Measurements from ENCODE around the gene OTP.

Gene OTP

GRCh38 chr5:77637998-77638762, at the start of gene OTP:
Gene OTP (minus strand): TSS chr5:77638713. CDS start chr5:77638549, 164 bp downstream.
- no peak for DNase-seq

DNA sequence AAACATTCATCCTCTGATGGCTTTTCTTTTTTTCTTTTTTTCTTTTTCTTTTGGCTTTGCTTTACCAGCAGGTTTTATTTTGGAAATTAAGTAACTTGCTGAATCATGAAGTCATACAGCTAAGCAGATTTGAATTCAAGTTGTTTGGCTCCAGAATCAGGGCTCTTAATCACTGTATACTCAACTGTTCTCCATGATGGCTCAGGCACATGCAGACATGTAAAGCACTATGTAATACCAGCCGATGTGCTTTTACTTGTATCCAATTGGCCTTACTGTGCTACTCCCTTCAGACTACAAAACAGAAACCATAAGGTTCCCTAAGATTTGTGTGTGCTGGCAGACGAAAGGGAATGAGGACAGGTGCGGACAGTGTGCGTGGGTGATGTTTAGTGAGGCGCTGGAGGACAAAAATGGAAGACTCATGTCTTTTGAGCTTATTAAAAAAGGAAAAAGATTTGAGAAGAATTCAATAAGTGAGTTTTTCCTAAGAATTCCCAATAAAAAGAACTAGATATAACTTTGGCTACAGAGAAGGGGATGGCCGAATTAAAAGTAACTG, 44.7 kb upstream of the OTP start:
- no peak for DNase-seq

- DNase-seq: no peak
Observed at GRCh38 chr5:77670526-77670925, 32.0 kb upstream of the OTP start.

- no peak for DNase-seq
Observed at GRCh38 chr5:77669677-77670076, 31.2 kb upstream of the OTP start.

- DNase-seq: no peak
Observed at GRCh38 chr5:77663090-77663863, 24.8 kb upstream of the OTP start.

- no peak for DNase-seq
Observed at GRCh38 chr5:77662635-77663034, 24.1 kb upstream of the OTP start.

- no peak for DNase-seq
Observed at GRCh38 chr5:77658662-77659061, 20.1 kb upstream of the OTP start.

DNA sequence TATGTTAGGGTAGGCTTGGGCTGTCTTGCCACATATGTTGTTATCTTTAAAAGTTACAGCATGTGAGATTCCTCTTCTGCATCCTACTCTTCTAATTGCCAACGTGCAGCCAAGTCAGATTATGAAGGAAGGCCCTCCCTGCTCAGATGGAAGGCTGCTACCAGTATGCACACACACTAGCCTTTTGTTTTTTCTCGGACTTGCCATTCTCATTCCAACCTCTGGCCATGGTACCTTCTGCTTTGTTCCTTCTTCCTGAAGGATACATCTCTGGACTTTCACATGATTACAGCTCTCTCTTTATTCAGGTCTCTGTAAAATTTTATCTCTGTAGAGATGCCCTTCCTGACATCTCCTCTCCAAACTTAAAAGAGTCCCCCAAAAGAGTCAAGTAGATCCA, 12.8 kb upstream of the OTP start:
- DNase-seq: no peak

DNA sequence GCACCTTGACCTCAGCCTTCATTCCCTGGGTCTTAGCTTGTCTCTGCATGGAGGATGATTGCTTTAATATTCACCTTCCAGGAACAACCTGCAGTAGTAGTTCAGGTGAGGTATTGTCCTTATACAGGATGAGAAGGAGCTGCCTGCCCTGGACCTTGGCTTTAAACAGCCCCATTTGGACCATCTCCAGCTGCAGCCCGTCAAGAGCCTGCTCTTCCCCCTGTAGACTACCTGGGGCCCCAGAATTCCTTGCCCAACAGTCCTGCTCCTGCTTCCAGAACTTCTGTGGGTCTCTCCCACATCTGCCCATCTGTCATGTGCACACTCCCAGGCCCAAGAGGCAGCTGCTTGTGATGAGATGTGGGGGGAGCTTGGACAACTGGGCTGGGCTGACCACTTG, 12.2 kb upstream of the OTP start:
- no peak for DNase-seq

GRCh38 chr5:77649776-77650175, 11.3 kb upstream of the OTP start:
- DNase-seq: no peak

DNA sequence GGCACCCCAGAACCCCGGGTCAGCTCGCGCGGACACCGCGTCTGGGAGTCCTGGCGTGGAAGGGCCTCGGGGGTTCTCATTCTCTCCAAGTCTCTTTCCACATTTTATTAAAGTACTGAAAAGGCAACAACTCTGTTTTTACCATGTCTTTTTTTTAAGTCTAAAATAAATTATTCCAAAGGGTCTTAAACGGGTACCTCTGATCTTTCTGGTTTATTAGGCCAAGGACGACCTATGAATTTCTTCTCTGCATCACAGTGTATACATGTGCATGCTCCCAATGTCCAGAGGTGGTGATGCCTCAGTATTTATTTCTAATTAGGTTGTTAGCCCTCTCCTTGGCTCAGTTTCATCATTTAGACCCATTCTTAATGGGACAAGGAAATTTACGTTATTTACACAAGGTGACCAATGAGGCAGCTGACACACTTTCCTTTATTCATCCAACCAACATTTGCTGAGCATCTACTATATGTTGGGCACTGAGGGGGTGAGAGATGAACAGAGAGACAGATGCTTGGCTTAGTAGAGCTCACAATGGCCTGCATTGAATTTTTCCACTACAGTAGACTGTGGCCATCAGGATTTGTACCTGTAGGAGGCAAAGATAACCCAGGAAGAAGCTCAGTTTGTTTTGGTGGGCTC, 7.6 kb upstream of the OTP start:
- DNase-seq: no peak

- no peak for DNase-seq
Observed at GRCh38 chr5:77645158-77645994, 6.9 kb upstream of the OTP start.

- no peak for DNase-seq
Observed at GRCh38 chr5:77644371-77645157, 6.1 kb upstream of the OTP start.

DNA sequence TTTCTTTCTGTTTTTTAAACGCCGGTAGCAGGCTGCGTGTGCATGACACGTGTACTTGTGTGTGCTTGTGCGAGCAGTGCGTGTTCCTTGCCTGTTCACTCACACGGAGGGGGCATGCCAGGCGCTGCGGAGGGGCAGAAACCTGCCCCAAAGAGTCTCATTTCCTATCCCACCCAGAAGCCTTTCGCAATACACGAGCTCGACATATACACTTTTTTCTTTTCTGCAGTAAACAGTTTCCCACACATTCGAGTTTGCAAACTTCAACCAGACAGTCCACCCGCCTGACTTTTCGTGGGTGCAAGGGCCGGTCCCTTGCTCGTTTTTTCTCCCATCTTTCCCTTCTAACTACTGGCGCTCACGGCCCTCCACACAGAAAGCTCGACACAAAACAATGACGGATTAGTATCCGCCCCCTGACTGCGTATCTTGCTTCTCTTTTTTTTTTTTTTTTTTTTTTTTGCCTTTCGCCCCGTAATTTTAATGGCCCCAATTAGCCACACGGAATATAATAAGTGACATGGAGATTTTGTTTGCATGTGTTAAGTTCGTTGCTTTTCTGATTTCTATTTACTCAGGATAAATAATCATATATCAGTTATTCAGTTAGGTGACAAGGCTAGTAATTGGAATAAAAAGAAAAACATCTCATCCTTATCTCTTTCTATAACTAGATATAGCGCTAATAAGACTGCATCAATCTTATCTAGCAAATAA, 5.3 kb upstream of the OTP start:
- DNase-seq: no peak

DNA sequence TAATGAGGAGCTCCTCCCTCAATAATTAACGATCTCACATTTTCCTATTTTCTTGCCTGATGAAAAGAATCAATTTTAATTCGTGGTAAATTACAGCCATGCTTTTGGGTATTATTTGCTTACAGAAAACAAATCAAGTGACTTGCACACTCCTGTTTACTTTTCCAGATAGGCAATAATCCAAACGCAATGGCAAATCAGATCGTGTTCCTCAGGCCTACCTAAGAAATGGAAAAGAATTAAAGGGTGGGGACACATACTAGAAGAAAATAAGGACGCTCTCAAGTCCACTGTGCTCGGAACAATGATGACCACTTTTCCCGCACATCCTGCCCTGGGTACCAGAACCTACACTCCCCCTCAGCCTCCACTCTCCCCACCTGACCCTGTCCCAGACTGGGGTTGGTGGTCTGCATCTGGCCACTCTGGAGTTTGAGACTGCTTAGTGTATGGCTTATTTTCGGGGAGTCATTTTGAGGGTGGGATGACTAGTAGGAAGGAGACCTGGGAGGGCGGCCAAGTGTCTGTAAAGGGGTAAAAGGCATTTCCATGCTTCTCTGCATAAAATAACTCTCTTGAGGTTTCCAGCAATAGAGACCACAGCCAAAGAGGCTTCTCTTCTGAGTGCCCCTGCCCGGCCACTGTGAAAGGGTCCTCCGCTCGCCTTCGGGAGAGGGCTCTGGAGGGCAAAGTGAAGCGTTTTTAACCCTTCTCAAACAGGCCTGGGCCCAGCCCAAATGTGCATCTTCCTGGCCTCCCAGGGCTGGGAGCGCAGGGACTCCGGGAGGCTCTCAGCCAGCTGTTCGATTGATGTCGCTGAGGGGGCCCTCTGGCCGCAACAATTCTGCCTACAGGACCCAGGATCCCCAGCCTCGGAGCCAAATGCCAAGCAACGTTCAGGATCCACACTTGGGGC, 4.5 kb upstream of the OTP start:
- no peak for DNase-seq

DNA sequence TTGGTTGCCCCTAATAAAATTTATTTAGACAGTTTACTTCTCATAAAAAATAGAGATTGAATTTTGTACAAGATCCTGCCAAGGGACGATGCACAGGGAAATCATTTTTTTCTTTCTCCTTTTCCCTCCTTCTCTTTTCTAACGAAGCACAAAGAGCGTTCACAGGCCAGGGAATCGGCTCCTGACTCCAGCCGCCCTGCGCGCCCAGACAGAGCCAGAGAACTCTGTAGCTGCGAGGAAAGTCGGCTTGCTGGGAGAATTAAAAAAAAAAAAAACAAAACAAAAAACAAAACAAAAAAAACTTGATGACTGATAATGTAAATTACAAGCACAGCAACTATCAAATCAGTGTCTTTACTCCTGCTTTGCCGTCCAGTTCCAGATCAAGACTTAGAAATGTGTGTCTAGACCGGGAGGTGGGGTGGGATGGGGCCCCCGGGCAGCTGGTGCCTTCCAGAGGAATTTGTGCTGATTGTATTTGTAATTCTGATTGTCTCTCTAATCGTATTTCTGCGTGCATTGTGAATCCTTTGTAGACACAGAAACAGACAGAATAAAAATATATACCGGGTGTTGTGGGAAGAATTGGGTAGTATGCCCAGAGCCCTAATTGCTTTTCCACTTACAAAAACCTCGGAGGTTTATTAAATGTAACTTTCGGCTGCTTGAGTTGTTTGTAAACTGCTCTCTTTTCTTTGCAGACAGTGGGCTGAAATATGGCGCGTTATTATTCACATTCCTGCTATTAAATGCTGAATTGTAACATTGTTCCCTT, 3.6 kb upstream of the OTP start:
- no peak for DNase-seq

DNA sequence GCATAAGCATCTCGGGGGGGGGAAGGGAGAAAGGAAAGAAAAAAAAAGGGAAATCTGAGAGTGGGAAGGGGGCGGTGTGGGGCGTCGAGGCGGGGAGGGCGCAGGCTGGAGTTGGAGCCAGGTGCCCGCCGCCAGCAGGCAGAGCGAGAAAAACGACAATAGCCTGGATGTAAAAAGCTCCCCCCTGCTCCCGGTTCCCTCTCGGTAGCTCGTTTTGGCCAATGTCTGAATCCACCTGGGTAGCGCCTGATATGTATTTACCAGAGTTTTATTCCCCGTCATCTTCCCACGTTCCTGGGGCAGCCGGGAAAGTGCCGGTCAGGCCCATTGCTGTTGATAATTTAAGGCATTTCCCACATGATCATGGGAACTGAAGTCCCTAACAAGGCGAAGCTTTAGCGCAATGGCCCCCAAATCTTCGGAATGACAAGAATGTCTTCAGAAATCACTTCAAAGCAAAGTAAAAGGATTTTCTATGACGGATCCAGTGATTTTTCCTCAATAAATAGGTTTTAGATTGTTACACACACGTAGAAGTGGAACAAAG, 3.0 kb upstream of the OTP start:
- no peak for DNase-seq

DNA sequence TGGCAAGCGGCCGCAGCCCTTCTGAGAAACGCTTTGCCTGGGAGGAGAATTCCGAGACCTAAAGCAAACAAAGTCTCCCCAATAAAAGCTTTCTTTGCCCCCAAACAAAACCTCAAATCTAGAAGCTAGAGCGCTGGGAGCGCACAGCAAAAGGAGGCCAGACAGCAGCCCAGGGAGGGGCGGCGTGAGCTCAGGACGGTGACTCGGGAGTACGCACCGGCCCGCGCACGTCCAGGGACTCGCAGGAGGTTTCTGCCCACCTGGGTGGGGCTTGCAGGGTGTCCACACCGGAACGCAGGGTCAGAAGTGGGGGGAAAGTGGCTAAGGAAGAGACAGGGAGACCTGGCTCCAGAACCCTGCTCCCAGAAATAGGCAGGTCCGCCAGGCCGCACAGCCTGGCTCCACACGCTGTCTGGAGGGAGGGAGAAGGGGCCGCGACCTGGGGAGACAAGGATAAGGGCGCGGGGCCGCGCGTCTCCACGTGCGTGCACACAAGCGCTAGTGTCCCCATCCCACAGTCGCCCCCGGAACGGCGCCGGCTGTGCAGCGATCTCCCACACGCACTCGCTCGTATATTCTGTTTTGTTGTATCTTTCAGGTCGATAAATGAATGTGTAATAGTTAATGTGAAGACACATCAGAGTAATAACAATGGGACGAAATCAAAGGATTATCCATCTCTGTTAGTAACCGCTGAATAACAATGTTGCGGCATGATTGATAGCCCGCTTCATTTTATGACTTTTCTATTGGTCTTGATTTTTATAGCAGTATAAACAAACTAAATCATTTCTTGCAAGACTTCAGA, 2.3 kb upstream of the OTP start:
- no peak for DNase-seq
